Neural cell (in vitro differentiated cells): ENCODE data around the gene PDE3A. TPM values are rescaled to one million over a fixed set of nuclear protein-coding genes. Genes with fewer than 3 reads are reported as not detected.

Experiments
- H2AFZ ChIP-seq: fragments of 200-600, 300-800 bp; sonication (generic), shearing (Covaris generic); 2 replicates; pipeline ENCODE4 v1.6.0; 2014; ENCODE audit warnings: low read depth, mild to moderate bottlenecking, antibody characterized with exemption, low read length, moderate library complexity
- H3F3A ChIP-seq: fragments of 200-600 bp; shearing (Covaris generic); 2 replicates; pipeline ENCODE4 v1.6.1; 2016; ENCODE audit warnings: mild to moderate bottlenecking, moderate library complexity, mixed read lengths, antibody characterized with exemption, low read length; ENCODE audit not compliant: insufficient read depth, poor library complexity, severe bottlenecking
- H3K27ac ChIP-seq: fragments of 200-600, 300-800 bp; sonication (generic), shearing (Covaris generic); 2 replicates; pipeline ENCODE4 v1.5.1; 2014; ENCODE audit warnings: mild to moderate bottlenecking, low read length, moderate library complexity
- H3K27me3 ChIP-seq: fragments of 300-800, 200-600 bp; sonication (generic), shearing (Covaris generic); 2 replicates; pipeline ENCODE4 v1.6.0; 2014; ENCODE audit warnings: mild to moderate bottlenecking, low read depth, low read length, moderate library complexity; ENCODE audit not compliant: insufficient read depth
- H3K36me3 ChIP-seq: fragments of 300-800, 200-600 bp; sonication (generic), shearing (Covaris generic); 2 replicates; pipeline ENCODE4 v1.5.1; 2014; ENCODE audit warnings: mild to moderate bottlenecking, antibody characterized with exemption, low read length, moderate library complexity; ENCODE audit not compliant: insufficient read depth
- H3K4me2 ChIP-seq: fragments of 300-800, 200-600 bp; sonication (generic), shearing (Covaris generic); 2 replicates; pipeline ENCODE4 v1.6.0; 2014; ENCODE audit warnings: mild to moderate bottlenecking, low read length
- H3K4me3 ChIP-seq: fragments of 300-800, 200-600 bp; sonication (generic), shearing (Covaris generic); 2 replicates; pipeline ENCODE4 v1.5.1; 2014; ENCODE audit warnings: mild to moderate bottlenecking, low read length, moderate library complexity
- H3K79me2 ChIP-seq: fragments of 200-600 bp; shearing (Covaris generic); replicated peaks from 2 replicates; pipeline ENCODE4 v1.6.0; 2014; ENCODE audit warnings: mild to moderate bottlenecking, low read length, moderate library complexity; ENCODE audit not compliant: insufficient read depth
- H3K9ac ChIP-seq: fragments of 300-800, 200-600 bp; sonication (generic), shearing (Covaris generic); 2 replicates; pipeline ENCODE4 v1.6.1; 2016; ENCODE audit warnings: mild to moderate bottlenecking, low read length, mixed read lengths
- H3K9me2 ChIP-seq: fragments of 200-600 bp; shearing (Covaris generic); 2 replicates; pipeline ENCODE4 v1.6.1; 2016; ENCODE audit warnings: mild to moderate bottlenecking, low read length, mixed read lengths; ENCODE audit not compliant: insufficient read depth
- H3K9me3 ChIP-seq: fragments of 200-600, 300-800 bp; sonication (generic), shearing (Covaris generic); 2 replicates; pipeline ENCODE4 v1.6.1; 2016; ENCODE audit warnings: mild to moderate bottlenecking, mixed run types, low read length, moderate library complexity, mixed read lengths
- H4K20me1 ChIP-seq: fragments of 200-600 bp; shearing (Covaris generic); 2 replicates; pipeline ENCODE4 v1.6.1; 2016; ENCODE audit warnings: mild to moderate bottlenecking, mixed run types; ENCODE audit not compliant: insufficient read depth
- EP300 ChIP-seq: fragments of 450-650 bp; conservative IDR thresholded peaks from 2 replicates; pipeline ENCODE4 v1.6.1; 2014; ENCODE audit warnings: antibody characterized with exemption, mild to moderate bottlenecking, moderate library complexity; ENCODE audit not compliant: poor library complexity, severe bottlenecking
- EZH2 ChIP-seq: fragments of 200-600, 300-800 bp; shearing (Covaris generic), sonication (generic); IDR thresholded peaks from 2 replicates; pipeline ENCODE4 v1.6.1; 2014; ENCODE audit warnings: antibody characterized with exemption, low read length, borderline replicate concordance, mild to moderate bottlenecking; ENCODE audit not compliant: insufficient read depth, poor library complexity, severe bottlenecking
- MXI1 ChIP-seq: fragments of 450-650 bp; conservative IDR thresholded peaks from 2 replicates; pipeline ENCODE4 v1.6.1; 2014; ENCODE audit warnings: antibody characterized with exemption, mild to moderate bottlenecking; ENCODE audit not compliant: poor library complexity, severe bottlenecking
- POLR2AphosphoS5 ChIP-seq: IDR thresholded peaks from 2 replicates; pipeline ENCODE4 v1.6.1; 2012
- RAD21 ChIP-seq: fragments of 450-650 bp; conservative IDR thresholded peaks from 2 replicates; pipeline ENCODE4 v1.6.1; 2014; ENCODE audit warnings: antibody characterized with exemption, mild to moderate bottlenecking, moderate library complexity
- SMC3 ChIP-seq: fragments of 450-650 bp; conservative IDR thresholded peaks from 2 replicates; pipeline ENCODE4 v1.6.1; 2014; ENCODE audit warnings: antibody characterized with exemption, mild to moderate bottlenecking, moderate library complexity; ENCODE audit not compliant: poor library complexity
- TAF1 ChIP-seq: IDR thresholded peaks from 2 replicates; pipeline ENCODE4 v1.6.1; 2012; ENCODE audit warnings: low read depth
- polyA plus RNA-seq: library from polyadenylated mRNA; depleted of rRNA; stranded (reverse); fragments of >200 nt; gene quantifications from 2 replicates; pipeline ENCODE4 v1.2.3, GENCODE V29; 2014
- TF ChIP-seq, protein P1 (sequence below): fragments of 450-650 bp; IDR thresholded peaks from 2 replicates; pipeline ENCODE4 v1.5.1; 2014; ENCODE audit warnings: antibody characterized with exemption, mild to moderate bottlenecking, moderate library complexity; ENCODE audit not compliant: poor library complexity, severe bottlenecking
- TF ChIP-seq, protein P2 (sequence below): IDR thresholded peaks from 2 replicates; pipeline ENCODE4 v1.6.1; 2012; ENCODE audit warnings: borderline replicate concordance

Gene PDE3A
- polyA plus RNA-seq, 1 donor from 2014 or later = 0.94 TPM

DNA sequence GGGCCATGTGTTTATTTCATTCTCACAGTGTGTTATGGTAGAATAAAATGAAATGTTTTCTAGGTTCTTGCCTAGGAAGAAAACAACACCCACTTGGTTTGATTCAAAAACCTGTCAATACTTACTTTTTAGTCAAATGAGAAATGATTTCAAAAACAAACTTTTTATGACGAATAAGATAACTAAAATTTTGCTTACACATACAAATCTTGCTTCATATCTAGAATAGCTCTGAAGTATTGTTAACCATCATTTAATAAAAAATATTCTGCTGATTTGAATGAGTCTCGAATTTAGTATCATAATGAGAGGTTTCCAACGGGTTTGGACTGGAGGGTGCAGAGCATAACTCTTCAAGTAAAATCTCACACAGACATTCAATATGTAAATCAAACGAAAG, 350.0 kb downstream of the PDE3A start:
- Histone ChIP-seq H3K9me3 (no peaks in the 10 kb centered on the region), H3K9me2 (no peaks in the 10 kb centered on the region), H3K79me2 (no peaks in the 10 kb centered on the region), H3K27me3 (no peaks in the 10 kb centered on the region), H3K4me3 (no peak overlapping the region), H4K20me1 (no peaks in the 10 kb centered on the region), H3K36me3 (no peaks in the 10 kb centered on the region), H3K27ac (no peak overlapping the region), H3K4me2 (no peak overlapping the region), H3K9ac (no peak overlapping the region), H2AFZ (no peak overlapping the region), H3F3A (no peaks in the 10 kb centered on the region)
- TF ChIP-seq SMC3 (no peak), RAD21 (no peak), POLR2AphosphoS5 (no peak), EZH2 (no peak), TAF1 (no peak), EP300 (no peak), MXI1 (no peak)
- TF ChIP-seq, protein P1, sequence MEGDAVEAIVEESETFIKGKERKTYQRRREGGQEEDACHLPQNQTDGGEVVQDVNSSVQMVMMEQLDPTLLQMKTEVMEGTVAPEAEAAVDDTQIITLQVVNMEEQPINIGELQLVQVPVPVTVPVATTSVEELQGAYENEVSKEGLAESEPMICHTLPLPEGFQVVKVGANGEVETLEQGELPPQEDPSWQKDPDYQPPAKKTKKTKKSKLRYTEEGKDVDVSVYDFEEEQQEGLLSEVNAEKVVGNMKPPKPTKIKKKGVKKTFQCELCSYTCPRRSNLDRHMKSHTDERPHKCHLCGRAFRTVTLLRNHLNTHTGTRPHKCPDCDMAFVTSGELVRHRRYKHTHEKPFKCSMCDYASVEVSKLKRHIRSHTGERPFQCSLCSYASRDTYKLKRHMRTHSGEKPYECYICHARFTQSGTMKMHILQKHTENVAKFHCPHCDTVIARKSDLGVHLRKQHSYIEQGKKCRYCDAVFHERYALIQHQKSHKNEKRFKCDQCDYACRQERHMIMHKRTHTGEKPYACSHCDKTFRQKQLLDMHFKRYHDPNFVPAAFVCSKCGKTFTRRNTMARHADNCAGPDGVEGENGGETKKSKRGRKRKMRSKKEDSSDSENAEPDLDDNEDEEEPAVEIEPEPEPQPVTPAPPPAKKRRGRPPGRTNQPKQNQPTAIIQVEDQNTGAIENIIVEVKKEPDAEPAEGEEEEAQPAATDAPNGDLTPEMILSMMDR = no peak
- TF ChIP-seq, protein P2, sequence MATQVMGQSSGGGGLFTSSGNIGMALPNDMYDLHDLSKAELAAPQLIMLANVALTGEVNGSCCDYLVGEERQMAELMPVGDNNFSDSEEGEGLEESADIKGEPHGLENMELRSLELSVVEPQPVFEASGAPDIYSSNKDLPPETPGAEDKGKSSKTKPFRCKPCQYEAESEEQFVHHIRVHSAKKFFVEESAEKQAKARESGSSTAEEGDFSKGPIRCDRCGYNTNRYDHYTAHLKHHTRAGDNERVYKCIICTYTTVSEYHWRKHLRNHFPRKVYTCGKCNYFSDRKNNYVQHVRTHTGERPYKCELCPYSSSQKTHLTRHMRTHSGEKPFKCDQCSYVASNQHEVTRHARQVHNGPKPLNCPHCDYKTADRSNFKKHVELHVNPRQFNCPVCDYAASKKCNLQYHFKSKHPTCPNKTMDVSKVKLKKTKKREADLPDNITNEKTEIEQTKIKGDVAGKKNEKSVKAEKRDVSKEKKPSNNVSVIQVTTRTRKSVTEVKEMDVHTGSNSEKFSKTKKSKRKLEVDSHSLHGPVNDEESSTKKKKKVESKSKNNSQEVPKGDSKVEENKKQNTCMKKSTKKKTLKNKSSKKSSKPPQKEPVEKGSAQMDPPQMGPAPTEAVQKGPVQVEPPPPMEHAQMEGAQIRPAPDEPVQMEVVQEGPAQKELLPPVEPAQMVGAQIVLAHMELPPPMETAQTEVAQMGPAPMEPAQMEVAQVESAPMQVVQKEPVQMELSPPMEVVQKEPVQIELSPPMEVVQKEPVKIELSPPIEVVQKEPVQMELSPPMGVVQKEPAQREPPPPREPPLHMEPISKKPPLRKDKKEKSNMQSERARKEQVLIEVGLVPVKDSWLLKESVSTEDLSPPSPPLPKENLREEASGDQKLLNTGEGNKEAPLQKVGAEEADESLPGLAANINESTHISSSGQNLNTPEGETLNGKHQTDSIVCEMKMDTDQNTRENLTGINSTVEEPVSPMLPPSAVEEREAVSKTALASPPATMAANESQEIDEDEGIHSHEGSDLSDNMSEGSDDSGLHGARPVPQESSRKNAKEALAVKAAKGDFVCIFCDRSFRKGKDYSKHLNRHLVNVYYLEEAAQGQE = no peak

DNA sequence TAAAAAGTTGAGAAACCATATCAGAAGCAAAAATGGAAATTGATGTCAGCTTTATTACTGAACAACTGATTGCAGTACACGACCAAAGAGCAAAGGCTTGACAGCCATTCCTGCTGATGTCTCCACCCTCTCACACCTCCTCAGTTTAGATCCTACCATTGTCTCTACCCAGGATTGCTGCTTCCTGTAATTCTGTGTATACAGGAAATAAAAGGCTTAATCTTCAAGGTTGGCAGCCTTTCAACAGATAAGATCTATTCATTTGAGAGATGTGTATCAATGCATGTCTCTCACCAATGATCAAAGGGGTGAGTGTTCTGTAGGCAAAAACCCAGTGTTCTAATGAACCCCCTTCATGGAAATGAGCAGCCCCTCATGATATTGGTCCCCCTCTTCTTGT, 353.8 kb downstream of the PDE3A start:
- Histone ChIP-seq H4K20me1 (no peaks in the 10 kb centered on the region), H3K9me3 (no peaks in the 10 kb centered on the region), H3K36me3 (no peaks in the 10 kb centered on the region), H3K4me2 (no peak overlapping the region), H3K27ac (no peak overlapping the region), H2AFZ (no peak overlapping the region), H3K4me3 (no peak overlapping the region), H3F3A (no peaks in the 10 kb centered on the region), H3K27me3 (no peaks in the 10 kb centered on the region), H3K79me2 (no peaks in the 10 kb centered on the region), H3K9ac (no peak overlapping the region), H3K9me2 (no peaks in the 10 kb centered on the region)
- TF ChIP-seq, protein P1 = no peak
- no peak for TF ChIP-seq SMC3
- no peak for TF ChIP-seq TAF1
- TF ChIP-seq POLR2AphosphoS5 = no peak
- TF ChIP-seq RAD21 = no peak
- TF ChIP-seq EZH2 = no peak
- no peak for TF ChIP-seq MXI1
- TF ChIP-seq, protein P2 = no peak
- TF ChIP-seq EP300 = no peak
